ENCODE results near the gene MYO5C.

Gene MYO5C

GRCh38 chr15:52208306-52208946, 87.2 kb downstream of the MYO5C start:
- in situ Hi-C loops (cut with HindIII; ENCODE audit: low pct_ligation_motif_present, low sequenced_read_pairs) = no loop called here
- Histone ChIP-seq H3K36me3 (replicated peaks) (no peaks in the 10 kb centered on the region), H3K27me3 (replicated peaks) (no peaks in the 10 kb centered on the region), H3K4me3 (ENCODE audit: low read depth, low read length) (no peak overlapping the region), H3K27ac (no peak overlapping the region)
- TF ChIP-seq, protein P1, sequence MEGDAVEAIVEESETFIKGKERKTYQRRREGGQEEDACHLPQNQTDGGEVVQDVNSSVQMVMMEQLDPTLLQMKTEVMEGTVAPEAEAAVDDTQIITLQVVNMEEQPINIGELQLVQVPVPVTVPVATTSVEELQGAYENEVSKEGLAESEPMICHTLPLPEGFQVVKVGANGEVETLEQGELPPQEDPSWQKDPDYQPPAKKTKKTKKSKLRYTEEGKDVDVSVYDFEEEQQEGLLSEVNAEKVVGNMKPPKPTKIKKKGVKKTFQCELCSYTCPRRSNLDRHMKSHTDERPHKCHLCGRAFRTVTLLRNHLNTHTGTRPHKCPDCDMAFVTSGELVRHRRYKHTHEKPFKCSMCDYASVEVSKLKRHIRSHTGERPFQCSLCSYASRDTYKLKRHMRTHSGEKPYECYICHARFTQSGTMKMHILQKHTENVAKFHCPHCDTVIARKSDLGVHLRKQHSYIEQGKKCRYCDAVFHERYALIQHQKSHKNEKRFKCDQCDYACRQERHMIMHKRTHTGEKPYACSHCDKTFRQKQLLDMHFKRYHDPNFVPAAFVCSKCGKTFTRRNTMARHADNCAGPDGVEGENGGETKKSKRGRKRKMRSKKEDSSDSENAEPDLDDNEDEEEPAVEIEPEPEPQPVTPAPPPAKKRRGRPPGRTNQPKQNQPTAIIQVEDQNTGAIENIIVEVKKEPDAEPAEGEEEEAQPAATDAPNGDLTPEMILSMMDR (IDR thresholded peaks at IDR 0.05; ENCODE audit: low read depth, low read length, missing control alignments) = peak; percentile 96
- DNase-seq = peak; percentile 75

DNA sequence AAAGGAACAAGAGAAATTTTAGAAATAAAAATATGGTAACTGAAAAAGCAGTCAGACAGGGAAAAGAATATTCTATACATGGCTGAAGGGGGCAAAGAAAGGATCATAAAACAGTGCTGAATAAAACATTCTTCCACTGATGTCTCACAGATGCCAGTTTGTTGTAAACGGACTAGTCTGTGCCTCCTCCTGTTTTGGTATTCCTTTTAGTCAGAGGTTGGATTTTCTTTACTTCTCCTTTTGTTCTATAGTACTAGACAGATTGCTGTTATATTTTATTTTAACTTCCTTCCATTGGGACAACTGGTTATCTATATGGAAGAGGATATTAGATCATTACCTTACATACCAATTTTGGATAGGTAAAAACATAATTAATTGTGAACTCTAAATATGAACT, 88.4 kb downstream of the MYO5C start:
- Histone ChIP-seq H3K36me3 (replicated peaks) (no peaks in the 10 kb centered on the region), H3K4me3 (ENCODE audit: low read depth, low read length) (no peak overlapping the region), H3K27me3 (replicated peaks) (no peaks in the 10 kb centered on the region), H3K27ac (no peak overlapping the region)
- in situ Hi-C loops (cut with HindIII; ENCODE audit: low pct_ligation_motif_present, low sequenced_read_pairs) = no loop called here
- no peak for DNase-seq
- TF ChIP-seq, protein P1 (IDR thresholded peaks at IDR 0.05; ENCODE audit: low read depth, low read length, missing control alignments) = no peak

GRCh38 chr15:52206446-52206845, 89.2 kb downstream of the MYO5C start:
- in situ Hi-C loops (cut with HindIII; ENCODE audit: low pct_ligation_motif_present, low sequenced_read_pairs) = no loop called here

DNA sequence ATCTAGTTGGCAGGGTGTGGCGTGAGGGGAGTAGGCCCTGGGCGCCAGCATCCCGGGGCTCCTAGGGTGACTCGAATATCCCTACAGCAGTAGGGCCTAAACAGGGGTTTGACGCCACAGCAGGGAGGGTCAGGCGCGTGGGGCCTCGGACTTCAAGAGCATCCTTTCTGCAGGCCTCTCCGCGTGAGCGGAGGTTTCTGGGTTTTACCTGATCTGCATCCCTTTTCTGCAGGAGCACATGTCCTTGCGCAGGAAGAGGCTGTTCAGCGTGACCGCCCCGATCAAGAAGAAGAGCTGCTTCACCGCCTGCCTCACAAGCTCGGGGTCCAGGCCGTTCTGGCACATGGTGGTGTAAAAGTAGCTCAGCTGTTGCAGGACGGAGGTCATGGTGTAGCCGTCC, 90.9 kb downstream of the MYO5C start:
- in situ Hi-C loops (cut with HindIII; ENCODE audit: low pct_ligation_motif_present, low sequenced_read_pairs) = no loop called here
- DNase-seq = no peak
- Histone ChIP-seq H3K27ac (no peak overlapping the region), H3K27me3 (replicated peaks) (no peaks in the 10 kb centered on the region), H3K36me3 (replicated peaks) (no peaks in the 10 kb centered on the region), H3K4me3 (ENCODE audit: low read depth, low read length) (no peak overlapping the region)
- TF ChIP-seq, protein P1 (IDR thresholded peaks at IDR 0.05; ENCODE audit: low read depth, low read length, missing control alignments) = no peak

More at GRCh38 chr15:52206446-52206845, 89.2 kb downstream of the MYO5C start:
- H3K27ac ChIP-seq = no peak overlapping the region
- TF ChIP-seq, protein P1 (IDR thresholded peaks at IDR 0.05; ENCODE audit: low read depth, low read length, missing control alignments) = no peak
- H3K4me3 ChIP-seq (ENCODE audit: low read depth, low read length) = no peak overlapping the region
- H3K36me3 ChIP-seq (replicated peaks) = no peaks in the 10 kb centered on the region
- H3K27me3 ChIP-seq (replicated peaks) = no peaks in the 10 kb centered on the region
- no peak for DNase-seq

DNA sequence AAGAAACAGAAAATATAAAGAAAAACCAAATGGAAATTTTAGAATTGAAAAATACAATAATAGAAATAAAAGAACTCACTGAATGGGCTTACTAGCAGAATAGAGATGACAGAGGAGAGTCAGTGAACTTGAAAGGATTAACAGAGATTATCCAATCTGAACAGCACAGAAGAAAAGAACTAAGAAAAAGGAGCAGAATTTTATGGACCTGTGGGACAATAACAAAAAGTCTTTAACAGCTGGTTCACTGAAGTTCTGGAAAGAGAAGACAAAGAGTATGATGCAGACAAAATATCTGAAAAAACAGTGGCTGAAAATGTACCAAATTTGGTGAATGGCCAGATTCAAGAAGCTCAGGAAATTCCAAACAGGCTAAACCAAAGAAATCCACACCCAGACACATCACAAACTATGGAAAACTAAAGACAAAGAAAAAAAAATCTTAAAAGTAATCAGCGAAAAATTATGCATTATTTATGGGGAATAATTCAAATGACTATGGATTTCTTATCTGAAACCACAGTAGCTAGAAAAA, 94.7 kb downstream of the MYO5C start:
- Histone ChIP-seq H3K27me3 (replicated peaks) (no peaks in the 10 kb centered on the region), H3K36me3 (replicated peaks) (no peaks in the 10 kb centered on the region), H3K4me3 (ENCODE audit: low read depth, low read length) (no peak overlapping the region), H3K27ac (no peak overlapping the region)
- in situ Hi-C loops (cut with HindIII; ENCODE audit: low pct_ligation_motif_present, low sequenced_read_pairs) = no loop called here
- no peak for DNase-seq
- TF ChIP-seq, protein P1 (IDR thresholded peaks at IDR 0.05; ENCODE audit: low read depth, low read length, missing control alignments) = no peak

- Histone ChIP-seq H3K4me3 (ENCODE audit: low read depth, low read length) (no peak overlapping the region), H3K27ac (no peak overlapping the region), H3K36me3 (replicated peaks) (no peaks in the 10 kb centered on the region), H3K27me3 (replicated peaks) (no peaks in the 10 kb centered on the region)
- no peak for DNase-seq
- TF ChIP-seq, protein P1 (IDR thresholded peaks at IDR 0.05; ENCODE audit: low read depth, low read length, missing control alignments) = no peak
- in situ Hi-C loops (cut with HindIII; ENCODE audit: low pct_ligation_motif_present, low sequenced_read_pairs) = no loop called here
These were observed 96.3 kb downstream of the MYO5C start for GRCh38 chr15:52199271-52199670.

All from brain microvascular endothelial cell (primary cell).